ENCODE results near the gene CIRBP. TPM values are rescaled to one million over a fixed set of nuclear protein-coding genes. Genes with fewer than 3 reads are reported as not detected.

Gene CIRBP
- total RNA-seq, 2 experiments from 2014 or later: 278 to 309 TPM

GRCh38 chr19:1288833-1289685, 19.9 kb downstream of the CIRBP start:
- H3K9me3 ChIP-seq (ENCODE audit: low read length): no peaks in the 10 kb centered on the region
- no peak overlapping the region for H3K4me3 ChIP-seq (ENCODE audit: low read depth, low read length, poor library complexity, severe bottlenecking)
- POLR2A ChIA-PET: no interaction called here
- no peaks in the 10 kb centered on the region for H3K9me2 ChIP-seq (ENCODE audit: insufficient read depth, low read length)
- no peak overlapping the region for H2AFZ ChIP-seq (ENCODE audit: low read length)
- no peaks in the 10 kb centered on the region for H3K36me3 ChIP-seq (ENCODE audit: insufficient read depth, low read length)
- CTCF ChIA-PET (ENCODE audit: unreplicated experiment): no interaction called here
- TF ChIP-seq EZH2phosphoT487 (IDR thresholded peaks at IDR 0.05; ENCODE audit: borderline replicate concordance, low read depth, low read length) (no peak), CTCF (conservative IDR thresholded peaks at IDR 0.05; ENCODE audit: low read length) (no peak)
- peaks cover 19% of the 10 kb centered on the region for H3K4me1 ChIP-seq (ENCODE audit: insufficient read depth, low read length, poor library complexity, severe bottlenecking)
- intact Hi-C loops (cut with micrococcal nuclease; ENCODE audit: unreplicated experiment): no loop called here
- no TSS peak for BruUV-seq (replicated peaks)
- H4K20me1 ChIP-seq (ENCODE audit: insufficient read depth, low read length): no peaks in the 10 kb centered on the region
- no peak for DNase-seq (ENCODE audit: low spot score)
- no peak overlapping the region for H3K4me2 ChIP-seq (ENCODE audit: low read length)
- no peaks in the 10 kb centered on the region for H3K79me2 ChIP-seq (ENCODE audit: insufficient read depth, low read depth, low read length)
- H3K27ac ChIP-seq (ENCODE audit: low read depth, low read length, poor library complexity, severe bottlenecking): no peak overlapping the region

DNA sequence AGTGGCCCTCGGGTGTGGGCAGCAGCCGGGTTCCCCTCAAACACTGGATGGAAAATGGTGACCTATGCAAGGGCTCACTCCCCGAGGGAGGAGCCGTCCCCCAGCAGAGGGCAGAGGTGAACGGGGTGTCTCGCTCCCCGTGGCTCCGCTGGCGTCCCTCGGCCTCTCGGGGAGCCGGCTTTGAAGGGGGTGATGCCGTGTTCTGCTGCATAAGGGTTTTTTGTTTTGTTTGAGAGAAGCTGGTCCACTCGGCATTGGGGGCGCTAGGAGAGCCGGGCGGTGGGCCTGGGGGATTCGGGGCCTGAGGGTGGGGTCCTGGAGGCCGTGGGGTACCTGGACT, 20.5 kb downstream of the CIRBP start:
- H3K36me3 ChIP-seq (ENCODE audit: insufficient read depth, low read length): no peaks in the 10 kb centered on the region
- H3K27ac ChIP-seq (ENCODE audit: low read depth, low read length, poor library complexity, severe bottlenecking): no peak overlapping the region
- H4K20me1 ChIP-seq (ENCODE audit: insufficient read depth, low read length): no peaks in the 10 kb centered on the region
- H3K4me3 ChIP-seq (ENCODE audit: low read depth, low read length, poor library complexity, severe bottlenecking): no peak overlapping the region
- no peak overlapping the region for H2AFZ ChIP-seq (ENCODE audit: low read length)
- TF ChIP-seq CTCF (conservative IDR thresholded peaks at IDR 0.05; ENCODE audit: low read length) (0 out of 2 replicates have a peak, but pooled peaks have one; percentile 27), EZH2phosphoT487 (IDR thresholded peaks at IDR 0.05; ENCODE audit: borderline replicate concordance, low read depth, low read length) (no peak)
- POLR2A ChIA-PET: no interaction called here
- H3K4me1 ChIP-seq (ENCODE audit: insufficient read depth, low read length, poor library complexity, severe bottlenecking): peaks cover 25% of the 10 kb centered on the region
- no peaks in the 10 kb centered on the region for H3K79me2 ChIP-seq (ENCODE audit: insufficient read depth, low read depth, low read length)
- no peak overlapping the region for H3K4me2 ChIP-seq (ENCODE audit: low read length)
- CTCF ChIA-PET (ENCODE audit: unreplicated experiment): no interaction called here
- H3K9me3 ChIP-seq (ENCODE audit: low read length): no peaks in the 10 kb centered on the region
- H3K9me2 ChIP-seq (ENCODE audit: insufficient read depth, low read length): no peaks in the 10 kb centered on the region
- no TSS peak for BruUV-seq (replicated peaks)
- peak; percentile 22 for DNase-seq (ENCODE audit: low spot score)
- intact Hi-C loops (cut with micrococcal nuclease; ENCODE audit: unreplicated experiment): no loop called here

DNA sequence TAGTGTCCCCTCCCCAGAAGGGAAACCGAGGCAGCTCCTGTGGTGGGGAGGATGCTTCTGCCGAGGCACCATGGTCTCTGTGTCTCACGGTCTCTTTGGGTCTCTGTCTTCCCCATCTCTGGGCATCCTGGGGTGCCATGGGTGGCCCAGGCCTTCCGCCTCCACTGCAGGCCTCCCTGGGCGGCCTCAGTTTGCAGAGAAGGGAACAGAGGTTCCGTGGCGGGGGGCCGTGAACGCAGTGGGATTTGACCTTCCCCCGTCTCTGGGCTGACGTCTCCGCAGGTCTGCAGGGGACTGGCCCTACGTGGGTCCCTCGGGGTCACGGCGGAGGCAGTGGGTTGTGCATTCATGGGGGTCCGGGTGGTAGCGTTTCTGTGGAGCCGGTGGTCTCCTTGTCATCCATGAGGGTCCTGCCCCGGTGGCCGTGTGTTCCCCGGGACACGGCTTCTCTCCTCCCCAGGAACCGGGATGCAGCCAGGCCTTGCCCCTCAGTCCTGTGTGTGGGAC, 21.1 kb downstream of the CIRBP start:
- H3K4me1 ChIP-seq (ENCODE audit: insufficient read depth, low read length, poor library complexity, severe bottlenecking): peaks cover 28% of the 10 kb centered on the region
- H3K4me3 ChIP-seq (ENCODE audit: low read depth, low read length, poor library complexity, severe bottlenecking): no peak overlapping the region
- ChIA-PET CTCF (ENCODE audit: unreplicated experiment) (no interaction called here), POLR2A (no interaction called here)
- H3K9me3 ChIP-seq (ENCODE audit: low read length): no peaks in the 10 kb centered on the region
- H3K79me2 ChIP-seq (ENCODE audit: insufficient read depth, low read depth, low read length): no peaks in the 10 kb centered on the region
- no peaks in the 10 kb centered on the region for H4K20me1 ChIP-seq (ENCODE audit: insufficient read depth, low read length)
- no peak for DNase-seq (ENCODE audit: low spot score)
- H3K36me3 ChIP-seq (ENCODE audit: insufficient read depth, low read length): no peaks in the 10 kb centered on the region
- no TSS peak for BruUV-seq (replicated peaks)
- TF ChIP-seq CTCF (conservative IDR thresholded peaks at IDR 0.05; ENCODE audit: low read length) (no peak), EZH2phosphoT487 (IDR thresholded peaks at IDR 0.05; ENCODE audit: borderline replicate concordance, low read depth, low read length) (no peak)
- no peak overlapping the region for H3K27ac ChIP-seq (ENCODE audit: low read depth, low read length, poor library complexity, severe bottlenecking)
- H3K9me2 ChIP-seq (ENCODE audit: insufficient read depth, low read length): no peaks in the 10 kb centered on the region
- no peak overlapping the region for H3K4me2 ChIP-seq (ENCODE audit: low read length)
- intact Hi-C loops (cut with micrococcal nuclease; ENCODE audit: unreplicated experiment): no loop called here
- no peak overlapping the region for H2AFZ ChIP-seq (ENCODE audit: low read length)

Measured in OCI-LY7 (cell line).